ENCODE data around the gene CCDC15. TPM values are rescaled to one million over a fixed set of nuclear protein-coding genes. Genes with fewer than 3 reads are reported as not detected.
A peak's percentile ranks its signal among the peaks of the same experiment; 100 is the strongest.

The CCDC15 gene
- total and polyA plus RNA-seq, 2 of the 13 experiments (the other 11 are each of a cell fraction or from before 2014, with no cell fraction given), result 2.2 to 4.6 TPM

- TF ChIP-seq DZIP1 (CRISPR knock-in tag; IDR thresholded peaks at IDR 0.05) (no peak), HNRNPL (IDR thresholded peaks at IDR 0.05; ENCODE audit: low read depth, low read length) (no peak), MED1 (CRISPR knock-in tag; IDR thresholded peaks at IDR 0.05) (peak; percentile 33; the same call in 1 of the 2 replicates), DRAP1 (CRISPR knock-in tag; IDR thresholded peaks at IDR 0.05) (peak; percentile 45), ZNF616 (CRISPR knock-in tag; IDR thresholded peaks at IDR 0.05; ENCODE audit: low read depth) (no peak), SKIL (CRISPR knock-in tag; IDR thresholded peaks at IDR 0.05; ENCODE audit: borderline replicate concordance) (no peak), ZNF816 (CRISPR knock-in tag; IDR thresholded peaks at IDR 0.05; ENCODE audit: borderline replicate concordance) (no peak; the same call in 1 of the 2 replicates), PBX2 (CRISPR knock-in tag; IDR thresholded peaks at IDR 0.05) (no peak), ZNF788 (CRISPR knock-in tag; IDR thresholded peaks at IDR 0.05; ENCODE audit: borderline replicate concordance) (no peak), SALL2 (CRISPR knock-in tag; IDR thresholded peaks at IDR 0.05) (no peak), ATF6 (CRISPR knock-in tag; conservative IDR thresholded peaks at IDR 0.05) (no peak), ZNF552 (CRISPR knock-in tag; IDR thresholded peaks at IDR 0.05; ENCODE audit: borderline replicate concordance) (no peak), ZFAT (CRISPR knock-in tag; conservative IDR thresholded peaks at IDR 0.05) (no peak), MTF2 (CRISPR knock-in tag; IDR thresholded peaks at IDR 0.05; ENCODE audit: borderline replicate concordance) (no peak), MEF2D (CRISPR knock-in tag; IDR thresholded peaks at IDR 0.05) (no peak; the same call in 1 of the 2 replicates), SMARCE1 (IDR thresholded peaks at IDR 0.05; ENCODE audit: borderline replicate concordance) (no peak), ATF4 (CRISPR knock-in tag; IDR thresholded peaks at IDR 0.05) (peak in 1 of 2 experiments; percentile 54; a peak in 2 of 4 replicates), EZH2 (conservative IDR thresholded peaks at IDR 0.05; ENCODE audit: low read depth, low read length) (no peak), ZNF274 (CRISPR knock-in tag; IDR thresholded peaks at IDR 0.05) (no peak), ELF4 (CRISPR knock-in tag; IDR thresholded peaks at IDR 0.05; ENCODE audit: borderline replicate concordance) (no peak)
Observed at GRCh38 chr11:124934862-124935547, 19.0 kb upstream of the CCDC15 start (continued).

Data from HepG2 (cell line).